Measurements from ENCODE around the gene TRAPPC14. TPM values are rescaled to one million over a fixed set of nuclear protein-coding genes. Genes with fewer than 3 reads are reported as not detected.

TRAPPC14 gene
- total and polyA plus RNA-seq, 9 of the 15 experiments (the other 6 are each of a cell fraction or from before 2014, with no cell fraction given): 0.42 to 45.9 (median 18.2) TPM

GRCh38 chr7:100166970-100167911, 8.7 kb upstream of the TRAPPC14 start (continued):
- TF ChIP-seq CTCF (IDR thresholded peaks at IDR 0.05 in 2 of 3, conservative IDR thresholded peaks at IDR 0.05 in 1 of 3; ENCODE audit: insufficient read depth in 2 of 3, low read depth in 1 of 3, low read length in 3 of 3) (peak in 1 of 3 experiments; percentile 2; a peak in 1 of 6 replicates), ZNF316 (IDR thresholded peaks at IDR 0.05) (peak; percentile 66), YY1 (IDR thresholded peaks at IDR 0.05; ENCODE audit: borderline replicate concordance in 1 of 3, control insufficient read depth in 1 of 3, extremely low read depth in 1 of 3, insufficient read depth in 3 of 3, insufficient read length in 1 of 3, insufficient replicate concordance in 2 of 3, low read depth in 1 of 3, low read length in 2 of 3) (no peak), RCOR1 (IDR thresholded peaks at IDR 0.05; ENCODE audit: borderline replicate concordance in 1 of 2, low read depth in 2 of 2, low read length in 2 of 2) (0 out of 4 replicates have a peak, but pooled peaks of 1 of the 2 experiments have one; percentile 37), POLR2H (tag; IDR thresholded peaks at IDR 0.05; ENCODE audit: low read depth) (no peak), RBM39 (optimal IDR thresholded peaks at IDR 0.05; ENCODE audit: low read depth, low read length) (peak; percentile 4), PHF21A (IDR thresholded peaks at IDR 0.05; ENCODE audit: borderline replicate concordance, low read depth) (no peak), C11orf30 (IDR thresholded peaks at IDR 0.05; ENCODE audit: low read depth) (peak; percentile 66; the same call in 1 of the 2 replicates), BCLAF1 (IDR thresholded peaks at IDR 0.05; ENCODE audit: borderline replicate concordance in 1 of 2, control insufficient read depth in 1 of 2, low read depth in 2 of 2, low read length in 1 of 2) (no peak), RBBP5 (IDR thresholded peaks at IDR 0.05; ENCODE audit: borderline replicate concordance, insufficient read depth, low read length, poor library complexity, severe bottlenecking) (peak; percentile 52), PATZ1 (CRISPR knock-in tag; IDR thresholded peaks at IDR 0.05; ENCODE audit: borderline replicate concordance) (no peak), ELF1 (tag; IDR thresholded peaks at IDR 0.05) (peak; percentile 39), SPI1 (IDR thresholded peaks at IDR 0.05; ENCODE audit: borderline replicate concordance, low read depth, low read length) (peak; percentile 43; the same call in 1 of the 2 replicates), ZNF143 (CRISPR knock-in tag; IDR thresholded peaks at IDR 0.05) (no peak)
